Astrocyte (in vitro differentiated cells and primary cell): ENCODE measurements around the gene AKAP17A. TPM values are rescaled to one million over a fixed set of nuclear protein-coding genes. Genes with fewer than 3 reads are reported as not detected.

ENCODE experiments used
- DNase-seq: peaks from one replicate; pipeline ENCODE4 v3.0.0-alpha.2; 2010; ENCODE audit warnings: low read depth
- FAIRE-seq: peaks from 2 replicates; lab custom pipeline; 2011; peaks lifted over from hg19 to GRCh38; lab: Jason Lieb, UNC
- H2AFZ ChIP-seq: 2 replicates; pipeline ENCODE4 v1.6.0; 2012; ENCODE audit warnings: low read depth, low read length, inconsistent platforms
- H3K27ac ChIP-seq: 2 replicates; pipeline ENCODE4 v1.5.1; 2011; ENCODE audit warnings: low read depth, low read length, inconsistent platforms
- H3K27me3 ChIP-seq: 2 replicates; pipeline ENCODE4 v1.6.0; 2011; ENCODE audit warnings: low read length, inconsistent platforms; ENCODE audit not compliant: insufficient read depth
- H3K36me3 ChIP-seq: 2 replicates; pipeline ENCODE4 v1.5.1; 2011; ENCODE audit warnings: low read length, inconsistent platforms; ENCODE audit not compliant: insufficient read depth
- H3K4me1 ChIP-seq: 2 replicates; pipeline ENCODE4 v1.5.1; 2011; ENCODE audit warnings: low read length, inconsistent platforms; ENCODE audit not compliant: insufficient read depth
- H3K4me2 ChIP-seq: 2 replicates; pipeline ENCODE4 v1.6.0; 2012; ENCODE audit warnings: low read length, inconsistent platforms
- H3K4me3 ChIP-seq: 2 replicates; pipeline ENCODE4 v1.5.1; 2011; ENCODE audit warnings: low read depth, mild to moderate bottlenecking, low read length, inconsistent platforms; ENCODE audit not compliant: insufficient read depth
- H3K79me2 ChIP-seq: 2 replicates; pipeline ENCODE4 v1.6.0; 2012; ENCODE audit warnings: mild to moderate bottlenecking, low read length, inconsistent platforms; ENCODE audit not compliant: insufficient read depth
- H3K9ac ChIP-seq: 2 replicates; pipeline ENCODE4 v1.6.0; 2012; ENCODE audit warnings: mild to moderate bottlenecking, low read length, inconsistent platforms
- H3K9me3 ChIP-seq: 2 replicates; pipeline ENCODE4 v1.5.1; 2012; ENCODE audit warnings: low read depth, mild to moderate bottlenecking, low read length, inconsistent platforms; ENCODE audit not compliant: insufficient read depth
- H4K20me1 ChIP-seq: 2 replicates; pipeline ENCODE4 v1.6.0; 2012; ENCODE audit warnings: low read length, inconsistent platforms; ENCODE audit not compliant: insufficient read depth
- H3K27ac Mint-ChIP-seq: one replicate; pipeline ENCODE4 v1.8.0; 2021; ENCODE audit warnings: mild to moderate bottlenecking, mixed read lengths; ENCODE audit not compliant: unreplicated experiment
- H3K27me3 Mint-ChIP-seq: one replicate; pipeline ENCODE4 v1.8.0; 2021; ENCODE audit warnings: low read depth, mixed read lengths; ENCODE audit not compliant: unreplicated experiment
- H3K36me3 Mint-ChIP-seq: one replicate; pipeline ENCODE4 v1.8.0; 2021; ENCODE audit warnings: low read depth, mixed read lengths; ENCODE audit not compliant: unreplicated experiment
- H3K4me1 Mint-ChIP-seq: one replicate; pipeline ENCODE4 v1.8.0; 2021; ENCODE audit warnings: low read depth, mixed read lengths; ENCODE audit not compliant: unreplicated experiment
- H3K4me3 Mint-ChIP-seq: one replicate; pipeline ENCODE4 v1.8.0; 2021; ENCODE audit warnings: mild to moderate bottlenecking, moderate library complexity, mixed read lengths; ENCODE audit not compliant: unreplicated experiment
- H3K9me3 Mint-ChIP-seq: one replicate; pipeline ENCODE4 v1.8.0; 2021; ENCODE audit warnings: mild to moderate bottlenecking, mixed read lengths; ENCODE audit not compliant: unreplicated experiment
- CTCF ChIP-seq: IDR thresholded peaks from 2 replicates; pipeline ENCODE4 v1.5.1; 2011; ENCODE audit warnings: low read depth, mild to moderate bottlenecking, inconsistent platforms, low read length, moderate library complexity; ENCODE audit not compliant: insufficient read depth
- EZH2 ChIP-seq: IDR thresholded peaks from 2 replicates; pipeline ENCODE4 v1.6.1; 2012; ENCODE audit warnings: mild to moderate bottlenecking, low read length, inconsistent platforms; ENCODE audit not compliant: insufficient read depth
- total RNA-seq: library from RNA; stranded (reverse); gene quantifications from 2 replicates; pipeline ENCODE4 v1.2.1, GENCODE V29; 2021

The AKAP17A gene
- total RNA-seq, 1 donor from 2014 or later: 15.9 TPM

- no peaks in the 10 kb centered on the region for H3K4me1 Mint-ChIP-seq
- Histone ChIP-seq H3K9me3 (no peaks in the 10 kb centered on the region), H3K4me2 (no peak overlapping the region), H3K27ac (no peak overlapping the region), H3K4me1 (no peaks in the 10 kb centered on the region), H4K20me1 (peaks cover 58% of the 10 kb centered on the region), H3K36me3 (peaks cover 15% of the 10 kb centered on the region), H3K9ac (no peak overlapping the region), H2AFZ (no peak overlapping the region), H3K4me3 (no peak overlapping the region), H3K79me2 (peaks cover 39% of the 10 kb centered on the region), H3K27me3 (no peaks in the 10 kb centered on the region)
- TF ChIP-seq CTCF (no peak), EZH2 (no peak)
- DNase-seq (no peak), FAIRE-seq (no peak)
- H3K4me3 Mint-ChIP-seq: no peak overlapping the region
- H3K9me3 Mint-ChIP-seq: peaks cover 11% of the 10 kb centered on the region
- peaks cover 4% of the 10 kb centered on the region for H3K36me3 Mint-ChIP-seq
- H3K27me3 Mint-ChIP-seq: peaks cover 6% of the 10 kb centered on the region
- no peak overlapping the region for H3K27ac Mint-ChIP-seq
Measured at GRCh38 chrX:1601768-1602085, 10.3 kb downstream of the AKAP17A start.

- TF ChIP-seq EZH2 (no peak), CTCF (no peak)
- peaks cover 15% of the 10 kb centered on the region for H3K36me3 ChIP-seq
- H3K4me3 Mint-ChIP-seq: no peak overlapping the region
- H3K79me2 ChIP-seq: peaks cover 33% of the 10 kb centered on the region
- FAIRE-seq (no peak), DNase-seq (no peak)
- H3K9me3 Mint-ChIP-seq: peaks cover 11% of the 10 kb centered on the region
- H3K27ac ChIP-seq: no peak overlapping the region
- no peak overlapping the region for H3K4me2 ChIP-seq
- peaks cover 53% of the 10 kb centered on the region for H4K20me1 ChIP-seq
- peaks cover 4% of the 10 kb centered on the region for H3K36me3 Mint-ChIP-seq
- H3K4me3 ChIP-seq: no peak overlapping the region
- H3K9me3 ChIP-seq: no peaks in the 10 kb centered on the region
- H3K27ac Mint-ChIP-seq: no peak overlapping the region
- peaks cover 2% of the 10 kb centered on the region for H3K27me3 Mint-ChIP-seq
- H3K4me1 Mint-ChIP-seq: no peaks in the 10 kb centered on the region
- no peaks in the 10 kb centered on the region for H3K4me1 ChIP-seq
- no peaks in the 10 kb centered on the region for H3K27me3 ChIP-seq
- H3K9ac ChIP-seq: no peak overlapping the region
- no peak overlapping the region for H2AFZ ChIP-seq
Measured at GRCh38 chrX:1602299-1602698, 10.9 kb downstream of the AKAP17A start.

- TF ChIP-seq CTCF (no peak), EZH2 (no peak)
- H3K4me1 ChIP-seq: no peaks in the 10 kb centered on the region
Measured at GRCh38 chrX:1606496-1606895, 15.1 kb downstream of the AKAP17A start.

More at GRCh38 chrX:1606496-1606895, 15.1 kb downstream of the AKAP17A start:
- H4K20me1 ChIP-seq: peaks cover 29% of the 10 kb centered on the region
- H3K4me2 ChIP-seq: no peak overlapping the region
- no peak overlapping the region for H3K9ac ChIP-seq
- H3K27me3 ChIP-seq: no peaks in the 10 kb centered on the region
- no peak overlapping the region for H3K4me3 ChIP-seq
- peaks cover 15% of the 10 kb centered on the region for H3K36me3 ChIP-seq
- H3K27ac ChIP-seq: no peak overlapping the region
- no peak overlapping the region for H2AFZ ChIP-seq
- Mint-ChIP-seq H3K9me3 (peaks cover 8% of the 10 kb centered on the region), H3K27ac (no peak overlapping the region), H3K4me3 (no peak overlapping the region), H3K4me1 (no peaks in the 10 kb centered on the region), H3K36me3 (peaks cover 4% of the 10 kb centered on the region), H3K27me3 (no peaks in the 10 kb centered on the region)
- no peaks in the 10 kb centered on the region for H3K9me3 ChIP-seq
- DNase-seq (no peak), FAIRE-seq (no peak)
- H3K79me2 ChIP-seq: peaks cover 5% of the 10 kb centered on the region
